CD4-positive, alpha-beta T cell treated with Interleukin-15 for 1 hour (primary cell): ENCODE results near the gene AARS2.
"Not testable (repeated sequence)": the region's sequence is repeated elsewhere in the genome, so short reads cannot be mapped to it uniquely, and the experiment has no call there.

ENCODE experiments used
- DNase-seq: peaks from one replicate; pipeline ENCODE4 v3.0.0-alpha.2; 2020

Gene AARS2

GRCh38 chr6:44312901-44313788, at the start of gene AARS2:
AARS2 (minus strand) TSS chr6:44313347; CDS start chr6:44313323, 24 bp downstream.
- DNase-seq: peak; percentile 89

- no peak for DNase-seq
Observed at GRCh38 chr6:44361947-44362346, 48.8 kb upstream of the AARS2 start.

- DNase-seq: no peak
Observed at GRCh38 chr6:44359973-44360372, 46.8 kb upstream of the AARS2 start.

GRCh38 chr6:44356487-44356886, 43.3 kb upstream of the AARS2 start:
- DNase-seq: no peak

GRCh38 chr6:44355640-44356039, 42.5 kb upstream of the AARS2 start:
- no peak for DNase-seq

GRCh38 chr6:44353336-44353735, 40.2 kb upstream of the AARS2 start:
- DNase-seq: no peak

GRCh38 chr6:44352259-44352658, 39.1 kb upstream of the AARS2 start:
- DNase-seq: no peak

GRCh38 chr6:44350650-44350994, 37.5 kb upstream of the AARS2 start:
- DNase-seq: not testable (repeated sequence)

- DNase-seq: no peak
Observed at GRCh38 chr6:44349904-44350649, 36.9 kb upstream of the AARS2 start.

GRCh38 chr6:44346818-44347217, 33.7 kb upstream of the AARS2 start:
- DNase-seq: not testable (repeated sequence)

GRCh38 chr6:44342489-44342888, 29.3 kb upstream of the AARS2 start, which contains the start of gene SPATS1:
SPATS1 (plus strand) TSS chr6:44342650; CDS start chr6:44343096, 446 bp downstream.
- no peak for DNase-seq

- no peak for DNase-seq
Observed at GRCh38 chr6:44342052-44342451, 28.9 kb upstream of the AARS2 start.

GRCh38 chr6:44341095-44341890, 28.1 kb upstream of the AARS2 start:
- DNase-seq: no peak

- no peak for DNase-seq
Observed at GRCh38 chr6:44339763-44340625, 26.8 kb upstream of the AARS2 start.

- no peak for DNase-seq
Observed at GRCh38 chr6:44339301-44339700, 26.2 kb upstream of the AARS2 start.

GRCh38 chr6:44338228-44339122, 25.3 kb upstream of the AARS2 start:
- peak; percentile 60 for DNase-seq

- no peak for DNase-seq
Observed at GRCh38 chr6:44335631-44336030, 22.5 kb upstream of the AARS2 start.

GRCh38 chr6:44333942-44334341, 20.8 kb upstream of the AARS2 start:
- no peak for DNase-seq

- no peak for DNase-seq
Observed at GRCh38 chr6:44333273-44333919, 20.2 kb upstream of the AARS2 start.

GRCh38 chr6:44332585-44332984, 19.4 kb upstream of the AARS2 start:
- DNase-seq: no peak

GRCh38 chr6:44329858-44330257, 16.7 kb upstream of the AARS2 start:
- no peak for DNase-seq
